Gastroesophageal sphincter (tissue), 3 donors: Measurements from ENCODE around the gene TEC.

Source experiments
- CTCF ChIP-seq, 4 experiments: fragments of 200-600 bp in 2 of 4; fragments of 450-650 bp in 2 of 4; sonication (generic) in 1 of 4; IDR thresholded peaks; one replicate each; pipeline ENCODE4 v1.5.1; 2017 to 2019; ENCODE audit warnings: antibody characterized with exemption in 4 of 4, mild to moderate bottlenecking in 2 of 4, moderate library complexity in 2 of 4
- EP300 ChIP-seq: sonication (generic); formaldehyde crosslinking; IDR thresholded peaks from one replicate; pipeline ENCODE4 v1.6.1; 2017; ENCODE audit warnings: antibody characterized with exemption, mild to moderate bottlenecking
- POLR2A ChIP-seq, 2 donors: fragments of 450-650 bp; IDR thresholded peaks; one replicate each; pipeline ENCODE4 v1.6.1; 2017; ENCODE audit warnings: antibody characterized with exemption in 2 of 2, mild to moderate bottlenecking in 2 of 2, moderate library complexity in 1 of 2
- POLR2AphosphoS5 ChIP-seq: sonication (generic); formaldehyde crosslinking; IDR thresholded peaks from one replicate; pipeline ENCODE4 v1.6.1; 2017; ENCODE audit warnings: antibody characterized with exemption

GRCh38 chr4:48250980-48251379, 18.7 kb downstream of the TEC start:
- TF ChIP-seq POLR2A (IDR thresholded peaks at IDR 0.05) (no peak), CTCF (IDR thresholded peaks at IDR 0.05) (no peak), POLR2AphosphoS5 (no peak), EP300 (no peak)
